MCF 10A (cell line): ENCODE results near the gene UBAC1. TPM values are rescaled to one million over a fixed set of nuclear protein-coding genes. Genes with fewer than 3 reads are reported as not detected.
"Not testable (repeated sequence)": the region's sequence is repeated elsewhere in the genome, so short reads cannot be mapped to it uniquely, and the experiment has no call there.

Experiments
- BruUV-seq: library from RNA; stranded (reverse); fragments of 400-500 nt; replicated peaks from 2 replicates; lab custom pipeline; 2021; lab: Mats Ljungman, UMichigan
- CTCF ChIA-PET: fragments of 300-600 bp; sonication (Branson Sonifier 250); formaldehyde crosslinking; extraction: SDS; loops from one replicate; lab custom pipeline; 2021; ENCODE audit warnings: antibody characterized with exemption, inconsistent platforms; lab: Yijun Ruan, JAX
- POLR2A ChIA-PET: fragments of 300-600, 350-650 bp; sonication (Branson Sonifier 250); formaldehyde crosslinking; extraction: SDS; loops from one replicate; lab custom pipeline; 2020; ENCODE audit warnings: antibody characterized with exemption, inconsistent platforms; lab: Yijun Ruan, JAX
- DNase-seq: peaks from one replicate; pipeline ENCODE4 v3.0.0-alpha.2; 2018; ENCODE audit not compliant: unreplicated experiment
- H3K27ac Mint-ChIP-seq: one replicate; pipeline ENCODE4 v1.8.0; 2022; ENCODE audit warnings: mild to moderate bottlenecking, low read depth, mixed read lengths; ENCODE audit not compliant: unreplicated experiment
- H3K27me3 Mint-ChIP-seq: one replicate; pipeline ENCODE4 v1.8.0; 2022; ENCODE audit warnings: mixed read lengths; ENCODE audit not compliant: insufficient read depth, unreplicated experiment
- H3K36me3 Mint-ChIP-seq: one replicate; pipeline ENCODE4 v1.8.0; 2022; ENCODE audit warnings: mild to moderate bottlenecking, moderate library complexity, mixed read lengths; ENCODE audit not compliant: insufficient read depth, unreplicated experiment
- H3K4me1 Mint-ChIP-seq: one replicate; pipeline ENCODE4 v1.8.0; 2022; ENCODE audit warnings: mixed read lengths; ENCODE audit not compliant: insufficient read depth, unreplicated experiment
- H3K4me3 Mint-ChIP-seq: one replicate; pipeline ENCODE4 v1.8.0; 2022; ENCODE audit warnings: mild to moderate bottlenecking, moderate library complexity, mixed read lengths; ENCODE audit not compliant: unreplicated experiment
- H3K9me3 Mint-ChIP-seq: one replicate; pipeline ENCODE4 v1.8.0; 2022; ENCODE audit warnings: mixed read lengths; ENCODE audit not compliant: unreplicated experiment
- CTCF ChIP-seq: fragments of 200-600 bp; IDR thresholded peaks from one replicate; pipeline ENCODE4 v1.8.0; 2022; ENCODE audit warnings: antibody characterized with exemption, mild to moderate bottlenecking; ENCODE audit not compliant: unreplicated experiment
- intact Hi-C: fragments of 100-400 bp; cut with micrococcal nuclease; formaldehyde crosslinking; loops from 2 replicates; pipeline ENCODE4 v1.14.1; 2022
- total RNA-seq: library from RNA; stranded (reverse); gene quantifications from 2 replicates; pipeline ENCODE4 v1.2.3, GENCODE V29; 2022

UBAC1 gene
- total RNA-seq, 1 experiment from 2014 or later, result 34.7 TPM

- Mint-ChIP-seq H3K27ac (peak overlapping the region; percentile 80), H3K9me3 (no peaks in the 10 kb centered on the region), H3K27me3 (no peaks in the 10 kb centered on the region), H3K36me3 (peaks cover 40% of the 10 kb centered on the region), H3K4me1 (peaks cover 30% of the 10 kb centered on the region), H3K4me3 (no peak overlapping the region)
- POLR2A ChIA-PET, result interaction anchor here (0.6 to 2.8 kb wide), 9 partner anchors 8 to 1113 kb away, joined by 3 to 34 read pairs (median 5); partner anchors contain the start of genes CAMSAP1 and UBAC1
- TF ChIP-seq CTCF, result no peak
- intact Hi-C loops, result loop anchor here (2.0 kb wide), 2 partner anchors 46 to 88 kb away; partner anchors contain the start of gene CAMSAP1
- DNase-seq, result no peak
- BruUV-seq, result no TSS peak
- CTCF ChIA-PET, result interaction anchor here (0.8 kb wide), 1 partner anchor 27 kb away, joined by 4 read pairs; no protein-coding TSS in a partner anchor
Measured at GRCh38 chr9:135952664-135953206, 8.4 kb downstream of the UBAC1 start.

- peaks cover 32% of the 10 kb centered on the region for H3K4me1 Mint-ChIP-seq
- H3K9me3 Mint-ChIP-seq, result no peaks in the 10 kb centered on the region
- H3K27ac Mint-ChIP-seq, result peak overlapping the region; percentile 80
- POLR2A ChIA-PET, result interaction anchor here (0.6 to 2.8 kb wide), 13 partner anchors 8 to 1112 kb away, joined by 3 to 34 read pairs (median 4); partner anchors contain the start of genes CAMSAP1, NACC2 and UBAC1
- CTCF ChIA-PET, result interaction anchor here (0.6 to 0.8 kb wide), 2 partner anchors 26 to 134 kb away, joined by 4 read pairs; no protein-coding TSS in a partner anchor
- BruUV-seq, result no TSS peak
- intact Hi-C loops, result loop anchor here (2.0 kb wide), 2 partner anchors 45 to 87 kb away; partner anchors contain the start of gene CAMSAP1
- TF ChIP-seq CTCF, result no peak
- H3K36me3 Mint-ChIP-seq, result peaks cover 43% of the 10 kb centered on the region
- peak; percentile 95 for DNase-seq
- no peaks in the 10 kb centered on the region for H3K27me3 Mint-ChIP-seq
- H3K4me3 Mint-ChIP-seq, result peak overlapping the region; percentile 38
Measured at GRCh38 chr9:135951889-135952663, 9.1 kb downstream of the UBAC1 start.

- DNase-seq, intact Hi-C loops, H3K9me3 Mint-ChIP-seq, BruUV-seq, H3K27me3 Mint-ChIP-seq: not testable (repeated sequence)
- H3K4me1 Mint-ChIP-seq, result peaks cover 32% of the 10 kb centered on the region
- peaks cover 49% of the 10 kb centered on the region for H3K36me3 Mint-ChIP-seq
- ChIA-PET CTCF (interaction anchor here (0.6 kb wide), 1 partner anchor 135 kb away, joined by 4 read pairs; no protein-coding TSS in a partner anchor), POLR2A (interaction anchor here (0.7 to 2.8 kb wide), 9 partner anchors 9 to 167 kb away, joined by 3 to 34 read pairs (median 5); partner anchors contain the start of genes CAMSAP1, NACC2 and UBAC1)
- H3K27ac Mint-ChIP-seq, result peak overlapping the region; percentile 80
- peak overlapping the region; percentile 38 for H3K4me3 Mint-ChIP-seq
Measured at GRCh38 chr9:135951310-135951709, 9.9 kb downstream of the UBAC1 start.

GRCh38 chr9:135950841-135951240 is 10.3 kb downstream of the UBAC1 start:
- peaks cover 52% of the 10 kb centered on the region for H3K36me3 Mint-ChIP-seq
- H3K27ac Mint-ChIP-seq, result peak overlapping the region; percentile 67
- H3K9me3 Mint-ChIP-seq, BruUV-seq, DNase-seq, H3K4me3 Mint-ChIP-seq, intact Hi-C loops, H3K27me3 Mint-ChIP-seq: not testable (repeated sequence)
- H3K4me1 Mint-ChIP-seq, result peaks cover 32% of the 10 kb centered on the region
- POLR2A ChIA-PET, result interaction anchor here (1.2 to 2.8 kb wide), 6 partner anchors 10 to 144 kb away, joined by 3 to 34 read pairs (median 4); partner anchors contain the start of genes CAMSAP1, NACC2 and UBAC1
- CTCF ChIA-PET, result interaction anchor here (1.1 to 1.4 kb wide), 2 partner anchors 17 to 171 kb away, joined by 3 read pairs; no protein-coding TSS in a partner anchor
